NCI-H526 (cell line): Measurements from ENCODE around the gene OCRL.

Experiments
- DNase-seq, 2 experiments: peaks; one replicate each; lab custom pipeline; 2025; lab: John Stamatoyannopoulos, UW

Gene OCRL

DNA sequence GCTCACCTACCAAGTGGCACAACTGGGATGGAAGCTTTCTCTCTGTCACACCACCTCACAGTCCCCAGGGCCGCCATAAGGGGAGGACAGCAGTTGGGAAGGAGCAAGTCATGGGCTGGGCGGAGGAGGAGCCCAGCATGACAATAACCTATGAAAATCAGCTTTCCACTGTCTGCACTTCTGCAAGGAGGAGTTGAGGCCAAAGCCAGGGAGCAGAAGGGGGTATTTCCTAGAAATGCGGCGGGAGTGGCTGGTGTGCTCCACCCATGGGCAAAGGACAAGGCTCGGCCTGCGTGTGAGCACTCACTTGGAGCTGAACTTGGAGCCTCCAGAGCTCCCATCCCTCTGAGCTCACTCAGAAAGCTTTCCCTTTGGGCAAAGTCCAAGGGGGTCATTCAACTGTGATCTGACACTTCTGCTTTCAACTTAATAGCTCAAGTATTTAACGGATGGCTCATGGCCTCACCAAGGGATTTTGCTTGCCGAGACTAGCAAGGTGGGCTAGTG is 96.2 kb downstream of the OCRL start:
- no peak for DNase-seq

DNA sequence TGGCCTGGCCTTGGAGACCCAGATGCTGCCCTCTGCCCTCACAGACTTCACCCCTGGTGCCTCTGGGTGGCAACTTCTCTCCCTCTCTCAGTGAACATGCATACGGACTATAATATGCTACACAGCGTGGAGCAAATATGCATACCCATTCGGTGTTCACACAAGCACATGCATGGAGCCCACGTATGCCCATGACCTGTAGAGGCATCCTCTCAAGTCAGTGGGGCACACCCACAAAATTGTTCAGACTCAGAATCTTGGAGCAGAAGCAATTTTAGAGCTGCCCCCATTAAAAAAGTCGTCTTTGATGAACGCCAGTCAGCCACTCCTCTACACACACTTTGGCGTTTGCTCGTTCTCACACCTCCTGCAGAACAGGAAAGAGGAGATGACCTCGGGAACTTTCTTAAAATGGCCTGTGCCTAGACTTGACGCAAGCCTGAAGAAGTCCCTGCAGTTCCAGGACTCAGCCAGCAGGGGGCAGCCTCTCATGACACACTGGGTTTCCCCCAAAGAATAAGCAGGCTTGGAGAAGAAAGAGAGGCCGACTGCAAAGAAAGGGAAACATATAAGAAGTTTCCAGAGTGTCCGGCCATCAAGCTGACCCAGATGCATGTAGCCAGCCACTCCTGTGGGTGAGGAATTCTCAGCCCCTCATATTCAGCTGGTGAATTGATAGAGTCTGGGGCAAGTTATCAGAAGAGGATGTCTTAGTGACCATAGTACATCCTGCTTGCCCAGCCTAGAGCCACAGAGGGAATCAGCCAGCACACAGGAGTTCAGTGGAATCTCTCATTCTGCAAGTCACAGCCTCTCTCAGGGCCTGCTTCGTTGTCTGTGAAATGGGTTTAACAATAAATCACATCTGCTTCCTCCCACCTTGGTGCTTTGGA is 97.4 kb downstream of the OCRL start:
- peak; percentile 34 to 66 for DNase-seq

DNA sequence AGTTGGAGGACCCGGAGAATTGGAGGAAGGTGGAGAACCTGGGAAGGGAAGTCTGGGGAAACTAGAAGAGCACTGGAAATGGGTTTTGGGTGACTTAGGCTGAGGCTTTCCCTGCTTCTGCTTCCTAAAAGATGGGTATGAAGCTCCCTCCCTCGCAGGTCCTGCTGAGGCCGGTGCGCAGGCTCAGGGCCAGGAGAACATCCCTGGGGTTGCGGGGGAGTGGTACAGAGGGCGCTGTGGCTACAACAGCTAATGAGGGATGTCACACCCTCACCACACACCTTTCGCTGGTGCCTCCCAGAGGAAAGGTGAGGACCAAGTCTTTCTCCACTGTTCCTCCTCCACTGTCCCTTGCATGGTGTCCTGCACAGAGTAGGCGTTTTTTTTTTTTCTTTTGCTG is 98.9 kb downstream of the OCRL start:
- DNase-seq = no peak

DNA sequence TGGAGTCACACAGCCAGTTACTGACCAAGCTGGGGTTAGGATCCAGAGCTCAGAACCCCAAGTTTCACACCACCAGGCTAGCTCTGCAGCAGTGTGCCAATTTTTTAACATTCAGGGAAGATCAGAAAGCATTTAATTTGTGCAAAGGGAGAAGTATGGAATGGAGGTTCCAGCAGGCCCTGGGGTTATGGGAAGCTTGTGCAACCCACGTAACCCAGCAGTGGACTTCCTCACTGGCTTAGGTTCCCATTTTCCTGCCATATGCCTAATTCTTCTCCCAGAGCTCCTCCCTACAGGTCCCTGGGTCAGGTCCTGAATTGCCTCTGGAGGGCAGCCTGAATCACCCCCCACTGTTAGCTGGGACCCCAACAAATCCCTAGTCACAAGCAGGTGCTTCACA is 100.7 kb downstream of the OCRL start:
- no peak for DNase-seq

DNA sequence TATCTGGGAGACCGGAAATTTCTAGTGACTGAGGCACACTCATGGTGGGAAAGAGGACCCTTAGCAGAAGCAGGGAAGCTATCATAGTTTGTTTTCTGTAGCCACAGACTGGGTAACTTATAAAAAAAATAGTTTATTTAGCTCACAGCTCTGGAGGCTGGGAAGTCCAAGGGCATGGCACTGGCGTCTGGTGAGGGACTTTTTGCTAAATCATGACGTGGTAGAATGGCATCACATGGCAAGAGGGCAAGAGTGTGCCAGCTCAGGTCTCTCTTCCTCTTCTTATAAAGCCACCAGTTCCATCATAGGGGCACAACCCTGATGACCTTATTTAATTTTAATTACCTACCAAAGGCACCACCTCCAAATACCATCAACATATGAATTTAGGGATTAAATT is 101.4 kb downstream of the OCRL start:
- DNase-seq = no peak

DNA sequence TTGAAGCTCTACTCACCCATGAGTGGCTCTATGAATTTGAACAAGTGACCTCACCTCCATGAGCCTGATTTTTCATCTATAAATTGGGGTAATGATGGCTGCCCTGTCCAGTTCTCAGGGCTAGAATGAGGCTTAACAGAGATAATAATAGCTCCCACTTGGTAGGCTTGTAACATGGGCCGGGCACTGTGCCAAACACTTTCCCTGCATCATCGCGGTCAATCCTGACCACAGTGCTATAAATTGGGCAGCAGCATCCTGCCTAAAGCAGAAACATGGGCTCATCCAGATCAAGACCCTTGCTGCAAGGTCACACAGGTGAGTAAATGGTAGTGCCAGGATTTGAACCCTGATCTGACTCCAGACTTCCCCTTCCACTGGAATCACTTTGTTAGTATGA is 101.9 kb downstream of the OCRL start:
- DNase-seq = no peak
